HUES64 (cell line): ENCODE data around the gene TULP4.
"Not testable (repeated sequence)": the region's sequence is repeated elsewhere in the genome, so short reads cannot be mapped to it uniquely, and the experiment has no call there.

Experiments used
- H3K27ac ChIP-seq: 2 replicates; pipeline ENCODE4 v1.7.0; 2013; ENCODE audit warnings: low read depth, low read length, inconsistent platforms
- H3K27me3 ChIP-seq: 2 replicates; pipeline ENCODE4 v1.6.1; 2013; ENCODE audit warnings: mild to moderate bottlenecking, low read length; ENCODE audit not compliant: insufficient read depth
- H3K36me3 ChIP-seq: 2 replicates; pipeline ENCODE4 v1.6.1; 2013; ENCODE audit warnings: mild to moderate bottlenecking, low read length; ENCODE audit not compliant: insufficient read depth
- H3K4me1 ChIP-seq: 2 replicates; pipeline ENCODE4 v1.6.1; 2013; ENCODE audit warnings: mild to moderate bottlenecking, low read length, moderate library complexity; ENCODE audit not compliant: insufficient read depth
- H3K4me3 ChIP-seq: 2 replicates; pipeline ENCODE4 v1.5.1; 2013; ENCODE audit warnings: mild to moderate bottlenecking, low read length, moderate library complexity
- H3K9ac ChIP-seq: 2 replicates; pipeline ENCODE4 v1.6.1; 2013; ENCODE audit warnings: mild to moderate bottlenecking, low read depth, low read length
- H3K9me3 ChIP-seq: 2 replicates; pipeline ENCODE4 v1.6.1; 2013; ENCODE audit warnings: low read depth, low read length; ENCODE audit not compliant: insufficient read depth
- WGBS: fragments of 150-250, 120-280 bp; methylation state at CpG from one replicate; pipeline ENCODE4 v1.1.7; 2013; ENCODE audit warnings: missing lambda C conversion rate; 5-methylcytosine and 5-hydroxymethylcytosine counted together

Gene TULP4

GRCh38 chr6:158284007-158284875 is 28.0 kb upstream of the TULP4 start:
- WGBS, result 35% methylated on average over 9 of the region's 11 CpGs
- H3K9me3 ChIP-seq, result no peaks in the 10 kb centered on the region

GRCh38 chr6:158284876-158285655 is 27.2 kb upstream of the TULP4 start:
- H3K27ac ChIP-seq, result peak overlapping the region; percentile 83
- H3K4me1 ChIP-seq, result peaks cover 42% of the 10 kb centered on the region
- no peaks in the 10 kb centered on the region for H3K27me3 ChIP-seq
- 97% methylated on average over 6 of the region's 6 CpGs for WGBS
- no peak overlapping the region for H3K4me3 ChIP-seq
- H3K9ac ChIP-seq, result no peak overlapping the region
- no peaks in the 10 kb centered on the region for H3K9me3 ChIP-seq
- H3K36me3 ChIP-seq, result no peaks in the 10 kb centered on the region

More at GRCh38 chr6:158284007-158284875, 28.0 kb upstream of the TULP4 start:
- H3K4me1 ChIP-seq, result peaks cover 42% of the 10 kb centered on the region
- H3K9ac ChIP-seq, result peak overlapping the region; percentile 2; the same call in 1 of the 2 replicates
- 0 out of 2 replicates have a peak overlapping the region, but pooled peaks have one; percentile 2 for H3K4me3 ChIP-seq
- no peaks in the 10 kb centered on the region for H3K27me3 ChIP-seq
- peak overlapping the region; percentile 83 for H3K27ac ChIP-seq
- H3K36me3 ChIP-seq, result no peaks in the 10 kb centered on the region

GRCh38 chr6:158285656-158286021 is 26.6 kb upstream of the TULP4 start:
- H3K4me3 ChIP-seq, result no peak overlapping the region
- no peaks in the 10 kb centered on the region for H3K9me3 ChIP-seq
- 91% methylated on average over 5 of the region's 5 CpGs for WGBS
- peaks cover 42% of the 10 kb centered on the region for H3K4me1 ChIP-seq
- H3K27me3 ChIP-seq, result no peaks in the 10 kb centered on the region
- H3K27ac ChIP-seq, result 0 out of 2 replicates have a peak overlapping the region, but pooled peaks have one; percentile 3
- no peak overlapping the region for H3K9ac ChIP-seq
- H3K36me3 ChIP-seq, result no peaks in the 10 kb centered on the region

- Histone ChIP-seq H3K9ac (no peak overlapping the region), H3K27ac (no peak overlapping the region), H3K27me3 (no peaks in the 10 kb centered on the region), H3K4me3 (no peak overlapping the region), H3K36me3 (peaks cover 6% of the 10 kb centered on the region; the same call in 1 of the 2 replicates), H3K9me3 (no peaks in the 10 kb centered on the region), H3K4me1 (peaks cover 42% of the 10 kb centered on the region)
- no CpG with 5 or more reads among the region's 1 CpG for WGBS
Measured at GRCh38 chr6:158286413-158286812, 25.9 kb upstream of the TULP4 start.

- H3K9ac ChIP-seq, result no peak overlapping the region
- 95% methylated on average over 1 of the region's 4 CpGs for WGBS
- no peaks in the 10 kb centered on the region for H3K27me3 ChIP-seq
- H3K36me3 ChIP-seq, result peaks cover 6% of the 10 kb centered on the region; the same call in 1 of the 2 replicates
- H3K9me3 ChIP-seq, result no peaks in the 10 kb centered on the region
- H3K4me3 ChIP-seq, result no peak overlapping the region
- H3K27ac ChIP-seq, result no peak overlapping the region
- H3K4me1 ChIP-seq, result peaks cover 41% of the 10 kb centered on the region
Measured at GRCh38 chr6:158287047-158287446, 25.2 kb upstream of the TULP4 start.

DNA sequence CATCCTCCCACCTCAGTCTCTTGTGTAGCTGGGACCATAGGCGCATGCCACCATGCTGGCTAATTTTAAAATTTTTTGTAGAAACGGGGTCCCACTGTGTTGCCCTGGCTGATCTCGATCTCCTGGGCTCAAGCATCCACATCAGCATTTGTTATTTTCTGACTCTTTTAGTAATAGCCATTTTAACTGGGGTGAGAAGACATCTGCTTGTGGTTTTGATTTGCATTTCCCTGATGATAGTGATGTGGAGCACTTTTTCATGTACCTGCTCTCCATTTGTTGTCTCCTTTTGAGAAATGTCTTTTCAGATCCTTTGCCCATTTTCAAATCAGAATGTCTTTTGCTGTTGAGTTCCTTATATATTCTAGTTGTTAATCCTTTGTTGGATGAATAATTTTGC is 22.2 kb upstream of the TULP4 start:
- Histone ChIP-seq H3K4me3 (no peak overlapping the region), H3K9ac (no peak overlapping the region), H3K36me3 (peaks cover 13% of the 10 kb centered on the region), H3K9me3 (peaks cover 8% of the 10 kb centered on the region; the same call in 1 of the 2 replicates), H3K27ac (no peak overlapping the region), H3K27me3 (no peaks in the 10 kb centered on the region), H3K4me1 (peaks cover 14% of the 10 kb centered on the region)
- 98% methylated on average over 3 of the region's 3 CpGs for WGBS

GRCh38 chr6:158290659-158291058 is 21.6 kb upstream of the TULP4 start:
- Histone ChIP-seq H3K9me3 (peaks cover 14% of the 10 kb centered on the region), H3K4me1 (peaks cover 8% of the 10 kb centered on the region; the same call in 1 of the 2 replicates), H3K4me3 (no peak overlapping the region), H3K27me3 (no peaks in the 10 kb centered on the region), H3K36me3 (peaks cover 16% of the 10 kb centered on the region), H3K9ac (no peak overlapping the region), H3K27ac (no peak overlapping the region)
- 95% methylated on average over 3 of the region's 3 CpGs for WGBS

DNA sequence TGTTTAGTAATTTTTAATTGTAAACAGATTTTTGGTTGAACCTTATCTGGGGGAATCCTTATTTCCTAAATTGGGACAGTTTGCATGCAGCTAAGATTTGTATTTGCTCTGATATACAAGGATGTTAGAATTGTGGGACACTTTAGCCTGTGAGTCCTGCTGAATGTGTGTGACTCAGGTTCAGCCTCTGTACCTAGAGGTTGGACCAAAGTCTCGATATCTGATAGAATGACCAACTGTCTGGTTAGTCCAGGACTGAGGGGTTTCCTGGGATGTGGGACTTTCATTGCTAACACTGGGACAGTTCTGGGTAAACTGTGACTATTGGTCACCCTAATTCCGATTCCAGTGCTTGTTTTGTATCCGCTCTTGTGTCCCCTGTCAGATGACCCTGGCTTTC is 20.2 kb upstream of the TULP4 start:
- Histone ChIP-seq H3K36me3 (peaks cover 25% of the 10 kb centered on the region), H3K9me3 (peaks cover 26% of the 10 kb centered on the region), H3K4me3 (no peak overlapping the region), H3K9ac (no peak overlapping the region), H3K4me1 (no peaks in the 10 kb centered on the region), H3K27ac (no peak overlapping the region), H3K27me3 (no peaks in the 10 kb centered on the region)
- 86% methylated on average over 3 of the region's 3 CpGs for WGBS

DNA sequence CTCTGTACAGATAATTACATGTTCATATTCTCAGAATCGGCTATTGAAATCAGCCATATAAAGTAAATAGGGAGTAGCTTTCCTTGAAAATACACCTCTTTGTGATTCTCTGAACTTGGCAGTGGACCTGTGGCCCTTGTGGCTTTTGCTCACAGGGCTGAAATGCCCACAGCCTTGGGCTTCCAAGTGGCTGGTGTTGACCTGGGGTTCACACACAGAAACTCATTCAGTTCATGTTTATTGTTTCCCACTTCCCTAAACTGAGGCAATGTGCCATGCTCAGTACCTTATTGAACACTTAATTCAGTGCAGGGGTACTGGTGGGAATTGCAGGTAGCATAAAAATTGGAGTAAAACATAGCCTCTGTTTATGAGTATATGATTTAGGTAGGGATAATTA is 19.1 kb upstream of the TULP4 start:
- Histone ChIP-seq H3K27ac (no peak overlapping the region), H3K36me3 (peaks cover 31% of the 10 kb centered on the region), H3K9me3 (peaks cover 33% of the 10 kb centered on the region), H3K4me1 (no peaks in the 10 kb centered on the region), H3K9ac (no peak overlapping the region), H3K4me3 (no peak overlapping the region), H3K27me3 (no peaks in the 10 kb centered on the region)
- WGBS, result 100% methylated on average over 1 of the region's 1 CpG

GRCh38 chr6:158295976-158296853 is 16.1 kb upstream of the TULP4 start:
- not testable (repeated sequence) for H3K4me1 ChIP-seq, H3K9ac ChIP-seq, H3K4me3 ChIP-seq, H3K27me3 ChIP-seq, H3K27ac ChIP-seq
- H3K36me3 ChIP-seq, result peaks cover 25% of the 10 kb centered on the region
- WGBS, result 95% methylated on average over 10 of the region's 11 CpGs
- H3K9me3 ChIP-seq, result peaks cover 39% of the 10 kb centered on the region
